GM12873 (cell line): ENCODE results near the gene DPY30.

Experiments
- CTCF ChIP-seq: IDR thresholded peaks from 2 replicates; pipeline ENCODE4 v1.5.1; 2012; ENCODE audit warnings: low read depth, mild to moderate bottlenecking, moderate library complexity, low read length, control low read depth; ENCODE audit not compliant: insufficient read depth; ENCODE audit errors: missing control alignments

Gene DPY30

GRCh38 chr2:32061430-32061829 is 21.8 kb upstream of the DPY30 start:
- no peak for TF ChIP-seq CTCF

- no peak for TF ChIP-seq CTCF
These were observed 20.7 kb upstream of the DPY30 start for GRCh38 chr2:32060266-32060665.

- no peak for TF ChIP-seq CTCF
These were observed 18.5 kb upstream of the DPY30 start for GRCh38 chr2:32058130-32058529.

- no peak for TF ChIP-seq CTCF
These were observed 12.3 kb upstream of the DPY30 start for GRCh38 chr2:32051836-32052439.

- no peak for TF ChIP-seq CTCF
These were observed 4.0 kb upstream of the DPY30 start for GRCh38 chr2:32043561-32043960.

- TF ChIP-seq CTCF: no peak
These were observed 26.7 kb downstream of the DPY30 start for GRCh38 chr2:32012872-32013271.

GRCh38 chr2:32011485-32011960 is 28.1 kb downstream of the DPY30 start:
- no peak for TF ChIP-seq CTCF
